Keratinocyte (primary cell): Measurements from ENCODE around the gene SSBP2. TPM values are rescaled to one million over a fixed set of nuclear protein-coding genes. Genes with fewer than 3 reads are reported as not detected.
A peak's percentile ranks its signal among the peaks of the same experiment; 100 is the strongest.

Experiments
- DNase-seq: peaks from one replicate; pipeline ENCODE4 v3.0.0-alpha.2; 2011; ENCODE audit warnings: low read depth, missing footprints, low spot score
- FAIRE-seq: peaks from 2 replicates; lab custom pipeline; 2011; peaks lifted over from hg19 to GRCh38; lab: Jason Lieb, UNC
- H2AFZ ChIP-seq: 2 replicates; pipeline ENCODE4 v1.6.0; 2012; ENCODE audit warnings: low read length, control low read depth, inconsistent platforms; ENCODE audit not compliant: control insufficient read depth
- H3K27ac ChIP-seq: 2 replicates; pipeline ENCODE4 v1.5.1; 2011; ENCODE audit warnings: low read length; ENCODE audit not compliant: control insufficient read depth, insufficient read depth
- H3K27me3 ChIP-seq: 3 replicates; pipeline ENCODE4 v1.6.0; 2011; ENCODE audit warnings: low read length; ENCODE audit not compliant: control insufficient read depth, insufficient read depth; ENCODE audit errors: extremely low read depth
- H3K36me3 ChIP-seq, 2 experiments: 2 replicates in 1 of 2; 3 replicates in 1 of 2; pipeline ENCODE4 v1.5.1; 2011; ENCODE audit warnings: low read length in 2 of 2, mild to moderate bottlenecking in 1 of 2; ENCODE audit not compliant: control insufficient read depth in 2 of 2, insufficient read depth in 2 of 2; ENCODE audit errors: extremely low read depth in 1 of 2
- H3K4me1 ChIP-seq: 3 replicates; pipeline ENCODE4 v1.5.1; 2011; ENCODE audit warnings: low read length; ENCODE audit not compliant: control insufficient read depth, insufficient read depth; ENCODE audit errors: extremely low read depth
- H3K4me2 ChIP-seq: 3 replicates; pipeline ENCODE4 v1.6.0; 2011; ENCODE audit warnings: low read depth, low read length; ENCODE audit not compliant: control insufficient read depth, insufficient read depth; ENCODE audit errors: extremely low read depth
- H3K4me3 ChIP-seq, 3 experiments: fragments of 200-600 bp in 1 of 3; sonication (generic) in 1 of 3; 2 replicates in 2 of 3; 3 replicates in 1 of 3; pipeline ENCODE4 v1.5.1; 2011 to 2016; ENCODE audit warnings: low read length in 3 of 3, mild to moderate bottlenecking in 3 of 3, control low read depth in 2 of 3, inconsistent platforms in 1 of 3, low read depth in 1 of 3, mixed read lengths in 1 of 3, mixed run types in 1 of 3, moderate library complexity in 1 of 3; ENCODE audit not compliant: control insufficient read depth in 2 of 3, insufficient read depth in 2 of 3; ENCODE audit errors: extremely low read depth in 1 of 3
- H3K79me2 ChIP-seq: 2 replicates; pipeline ENCODE4 v1.6.0; 2012; ENCODE audit warnings: low read length; ENCODE audit not compliant: control insufficient read depth, insufficient read depth
- H3K9ac ChIP-seq: 3 replicates; pipeline ENCODE4 v1.6.0; 2011; ENCODE audit warnings: low read length; ENCODE audit not compliant: control insufficient read depth, insufficient read depth; ENCODE audit errors: extremely low read depth
- H3K9me1 ChIP-seq: 3 replicates; pipeline ENCODE4 v1.6.0; 2011; ENCODE audit warnings: low read length; ENCODE audit not compliant: control insufficient read depth, insufficient read depth; ENCODE audit errors: extremely low read depth
- H3K9me3 ChIP-seq: 2 replicates; pipeline ENCODE4 v1.5.1; 2012; ENCODE audit warnings: low read depth, low read length; ENCODE audit not compliant: control insufficient read depth
- H4K20me1 ChIP-seq: 3 replicates; pipeline ENCODE4 v1.6.0; 2011; ENCODE audit warnings: low read length; ENCODE audit not compliant: control insufficient read depth, insufficient read depth; ENCODE audit errors: extremely low read depth
- EZH2 ChIP-seq: IDR thresholded peaks from one replicate; pipeline ENCODE4 v1.6.1; 2012; ENCODE audit warnings: inconsistent platforms, mild to moderate bottlenecking, low read length, moderate library complexity
- dilution Hi-C: fragments of 300-500 bp; cut with MboI; formaldehyde crosslinking; loops from one replicate; pipeline ENCODE4 v1.7.0; 2020; ENCODE audit warnings: low sequenced_read_pairs; ENCODE audit not compliant: extremely low pct_ligation_motif_present
- polyA plus RNA-seq, 5 experiments: library from polyadenylated mRNA; depleted of rRNA in 3 of 5; stranded (reverse) in 3 of 5; stranded (forward) in 1 of 5; unstranded in 1 of 5; fragments of >200 nt; gene quantifications; 1 replicate in 1 of 5; 2 replicates in 3 of 5; 3 replicates in 1 of 5; pipeline versions ENCODE4 v1.2.1 to v1.2.3, GENCODE V29; 2011 to 2012; ENCODE audit warnings: missing spikeins in 2 of 5, low read depth in 1 of 5, low replicate concordance in 1 of 5
- TF ChIP-seq, protein P1 (sequence below), 3 experiments: IDR thresholded peaks in 1 of 3; conservative IDR thresholded peaks in 1 of 3; optimal IDR thresholded peaks in 1 of 3; 2 replicates in 2 of 3; 3 replicates in 1 of 3; pipeline versions ENCODE3 to v1.5.1; 2011; ENCODE audit warnings: low read length in 3 of 3, mild to moderate bottlenecking in 3 of 3, moderate library complexity in 2 of 3, control low read depth in 1 of 3, inconsistent platforms in 1 of 3; ENCODE audit not compliant: insufficient read depth in 2 of 3; ENCODE audit errors: extremely low read depth in 1 of 3

Gene SSBP2
- polyA plus RNA-seq, 1 donor (not counting 4 experiments of a cell fraction or from before 2014, with no cell fraction given), result 14.6 TPM

DNA sequence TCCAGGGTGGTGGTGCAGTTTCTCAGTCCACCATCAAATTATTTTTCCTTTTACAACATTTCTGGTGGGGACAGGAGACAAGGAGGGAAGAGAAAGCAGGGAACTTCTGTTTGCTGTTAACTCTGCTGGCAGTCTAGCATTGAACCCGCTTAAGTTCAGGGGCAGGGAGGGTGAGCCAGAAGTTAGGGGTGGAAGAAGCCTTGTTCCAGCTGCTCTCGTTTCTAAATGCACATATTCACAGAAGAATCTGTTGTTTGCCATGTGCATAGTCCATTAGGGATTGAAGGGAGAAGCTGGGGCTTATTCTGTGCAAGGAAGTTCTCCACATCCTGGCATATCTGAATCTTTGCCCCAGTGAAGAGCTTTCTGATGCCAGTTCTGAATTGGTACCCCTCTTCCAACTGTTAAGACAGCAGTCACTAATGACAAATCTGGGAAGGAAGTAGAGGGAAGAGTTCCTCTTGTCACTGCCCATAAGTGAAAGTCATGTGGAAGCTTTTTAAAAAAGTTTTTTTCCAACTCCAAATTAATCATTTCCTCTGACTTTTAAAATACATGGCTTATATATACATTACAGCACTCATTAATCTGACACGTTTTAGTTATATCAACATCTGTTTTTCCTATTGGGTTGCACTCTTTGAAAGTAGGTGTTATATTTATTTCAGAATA lies 324.4 kb downstream of the SSBP2 start:
- dilution Hi-C loops, result no loop called here
- peaks cover 2% of the 10 kb centered on the region for H3K4me1 ChIP-seq
- no peaks in the 10 kb centered on the region for H3K36me3 ChIP-seq
- DNase-seq (no peak), FAIRE-seq (no peak)
- H3K27ac ChIP-seq, result no peak overlapping the region
- H3K9ac ChIP-seq, result no peak overlapping the region
- H2AFZ ChIP-seq, result no peak overlapping the region
- H3K79me2 ChIP-seq, result no peaks in the 10 kb centered on the region
- no peaks in the 10 kb centered on the region for H3K9me3 ChIP-seq
- H3K4me2 ChIP-seq, result no peak overlapping the region
- H3K27me3 ChIP-seq, result no peaks in the 10 kb centered on the region
- H3K4me3 ChIP-seq, result no peak overlapping the region
- TF ChIP-seq, protein P1, sequence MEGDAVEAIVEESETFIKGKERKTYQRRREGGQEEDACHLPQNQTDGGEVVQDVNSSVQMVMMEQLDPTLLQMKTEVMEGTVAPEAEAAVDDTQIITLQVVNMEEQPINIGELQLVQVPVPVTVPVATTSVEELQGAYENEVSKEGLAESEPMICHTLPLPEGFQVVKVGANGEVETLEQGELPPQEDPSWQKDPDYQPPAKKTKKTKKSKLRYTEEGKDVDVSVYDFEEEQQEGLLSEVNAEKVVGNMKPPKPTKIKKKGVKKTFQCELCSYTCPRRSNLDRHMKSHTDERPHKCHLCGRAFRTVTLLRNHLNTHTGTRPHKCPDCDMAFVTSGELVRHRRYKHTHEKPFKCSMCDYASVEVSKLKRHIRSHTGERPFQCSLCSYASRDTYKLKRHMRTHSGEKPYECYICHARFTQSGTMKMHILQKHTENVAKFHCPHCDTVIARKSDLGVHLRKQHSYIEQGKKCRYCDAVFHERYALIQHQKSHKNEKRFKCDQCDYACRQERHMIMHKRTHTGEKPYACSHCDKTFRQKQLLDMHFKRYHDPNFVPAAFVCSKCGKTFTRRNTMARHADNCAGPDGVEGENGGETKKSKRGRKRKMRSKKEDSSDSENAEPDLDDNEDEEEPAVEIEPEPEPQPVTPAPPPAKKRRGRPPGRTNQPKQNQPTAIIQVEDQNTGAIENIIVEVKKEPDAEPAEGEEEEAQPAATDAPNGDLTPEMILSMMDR (optimal IDR thresholded peaks at IDR 0.05 in 1 of 3, IDR thresholded peaks at IDR 0.05 in 1 of 3, conservative IDR thresholded peaks at IDR 0.05 in 1 of 3; ENCODE audit: extremely low read depth in 1 of 3, insufficient read depth in 2 of 3, low read length in 3 of 3), result no peak
- TF ChIP-seq EZH2, result no peak
- H4K20me1 ChIP-seq, result no peaks in the 10 kb centered on the region
- H3K9me1 ChIP-seq, result no peaks in the 10 kb centered on the region

DNA sequence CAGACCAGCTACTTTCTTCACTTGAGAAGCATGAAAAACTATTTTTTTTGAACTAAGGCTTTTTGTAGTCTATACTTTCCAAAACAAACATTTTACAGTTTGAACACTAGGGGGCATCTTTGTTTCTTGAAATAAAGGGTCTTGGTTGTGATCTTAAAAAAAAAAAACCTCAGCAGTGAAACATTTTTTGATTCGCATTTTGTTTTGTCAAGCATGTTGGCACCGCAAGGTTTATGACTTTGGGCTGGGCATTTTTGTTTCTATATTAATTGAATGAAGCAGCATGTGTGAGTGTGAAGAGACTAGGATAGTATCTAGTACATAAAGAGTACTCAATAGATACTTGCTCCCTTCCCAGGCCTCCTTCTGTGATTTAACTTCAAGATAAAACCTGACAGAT lies 325.3 kb downstream of the SSBP2 start:
- dilution Hi-C loops, result no loop called here
- Histone ChIP-seq H3K9me3 (no peaks in the 10 kb centered on the region), H2AFZ (no peak overlapping the region), H3K79me2 (no peaks in the 10 kb centered on the region), H3K27me3 (no peaks in the 10 kb centered on the region), H3K36me3 (no peaks in the 10 kb centered on the region), H3K4me1 (peaks cover 6% of the 10 kb centered on the region), H3K9me1 (no peaks in the 10 kb centered on the region), H3K4me3 (no peak overlapping the region), H3K9ac (no peak overlapping the region), H4K20me1 (no peaks in the 10 kb centered on the region), H3K4me2 (no peak overlapping the region), H3K27ac (no peak overlapping the region)
- FAIRE-seq (no peak), DNase-seq (no peak)
- TF ChIP-seq EZH2, result no peak
- TF ChIP-seq, protein P1 (optimal IDR thresholded peaks at IDR 0.05 in 1 of 3, IDR thresholded peaks at IDR 0.05 in 1 of 3, conservative IDR thresholded peaks at IDR 0.05 in 1 of 3; ENCODE audit: extremely low read depth in 1 of 3, insufficient read depth in 2 of 3, low read length in 3 of 3), result peak in 2 of 3 experiments; percentile 24 to 39
